ENCODE measurements around the gene GOLGA6C.
A peak's percentile ranks its signal among the peaks of the same experiment; 100 is the strongest.
"Not testable (repeated sequence)": the region's sequence is repeated elsewhere in the genome, so short reads cannot be mapped to it uniquely, and the experiment has no call there.

GOLGA6C gene

DNA sequence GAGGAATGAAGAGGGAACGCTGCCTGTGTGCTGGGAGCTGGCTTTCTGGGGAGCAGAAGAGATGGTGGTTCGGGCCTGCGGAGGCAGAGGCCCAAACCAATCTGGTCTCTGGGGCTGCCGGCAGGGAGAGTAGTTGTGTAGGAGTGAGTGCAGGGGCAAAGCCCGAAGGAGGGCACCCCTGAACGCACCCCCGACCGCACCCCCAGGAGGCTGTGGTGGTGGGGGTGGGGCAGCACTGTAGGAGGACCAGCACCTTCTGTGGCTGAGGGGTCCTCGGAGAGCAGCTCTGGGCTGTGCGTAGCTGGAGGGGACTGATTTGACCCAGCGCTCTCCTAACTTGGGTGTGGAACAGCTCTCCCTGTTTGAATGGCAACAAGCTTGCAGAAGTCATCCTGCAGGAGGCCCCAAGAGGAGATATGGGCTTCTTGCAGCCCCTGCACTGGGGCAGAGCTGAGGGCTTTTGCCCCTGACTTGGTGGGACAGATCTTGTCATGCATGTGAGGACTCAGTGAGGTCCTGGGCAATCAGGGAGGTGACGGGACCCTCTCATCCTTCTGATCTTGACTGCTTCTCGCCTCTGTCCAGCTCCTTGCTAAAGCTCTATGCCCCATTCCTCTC lies 30.4 kb upstream of the GOLGA6C start:
- DNase-seq, result no peak

DNA sequence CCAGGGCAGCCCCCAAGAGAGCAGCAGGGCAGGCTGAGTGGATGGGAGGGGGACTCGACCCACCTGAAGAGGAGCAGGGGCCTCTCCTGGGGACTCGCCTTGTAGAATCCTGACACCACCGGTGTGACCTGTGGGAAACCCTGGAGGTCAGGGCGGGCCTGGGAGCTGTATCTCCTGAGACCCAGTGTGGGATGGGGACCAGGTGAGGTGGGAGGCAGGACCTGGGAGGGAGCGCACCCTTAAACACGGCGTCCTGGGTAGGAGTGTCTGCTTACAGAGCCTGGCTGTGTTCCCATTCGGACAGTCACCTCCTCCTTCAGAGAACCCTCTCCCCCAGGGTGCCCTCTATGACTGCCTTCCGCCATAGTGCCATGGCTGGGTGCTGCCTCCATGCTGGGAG lies 29.3 kb upstream of the GOLGA6C start:
- DNase-seq, result no peak

- DNase-seq, result peak; percentile 81
Observed at GRCh38 chr15:75229191-75230015, 28.7 kb upstream of the GOLGA6C start.

DNA sequence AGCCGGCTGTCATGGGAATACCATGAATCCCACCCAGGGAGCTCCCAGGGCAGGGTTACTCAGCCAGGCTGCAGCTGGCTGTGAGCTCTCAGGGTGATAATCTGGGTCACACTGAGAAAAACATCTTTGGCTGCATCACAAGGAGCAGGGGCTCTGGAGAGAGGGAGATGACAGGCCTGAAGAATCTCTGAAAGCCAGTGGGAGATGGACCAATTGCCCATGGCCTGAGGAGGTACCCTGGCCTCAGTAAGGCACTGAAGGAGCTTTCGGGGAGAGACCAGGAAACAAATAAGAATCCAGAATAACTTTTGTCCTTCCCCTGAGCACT lies 28.2 kb upstream of the GOLGA6C start:
- DNase-seq, result no peak

- DNase-seq, result peak; percentile 76
Observed at GRCh38 chr15:75230551-75231371, 27.4 kb upstream of the GOLGA6C start.

DNA sequence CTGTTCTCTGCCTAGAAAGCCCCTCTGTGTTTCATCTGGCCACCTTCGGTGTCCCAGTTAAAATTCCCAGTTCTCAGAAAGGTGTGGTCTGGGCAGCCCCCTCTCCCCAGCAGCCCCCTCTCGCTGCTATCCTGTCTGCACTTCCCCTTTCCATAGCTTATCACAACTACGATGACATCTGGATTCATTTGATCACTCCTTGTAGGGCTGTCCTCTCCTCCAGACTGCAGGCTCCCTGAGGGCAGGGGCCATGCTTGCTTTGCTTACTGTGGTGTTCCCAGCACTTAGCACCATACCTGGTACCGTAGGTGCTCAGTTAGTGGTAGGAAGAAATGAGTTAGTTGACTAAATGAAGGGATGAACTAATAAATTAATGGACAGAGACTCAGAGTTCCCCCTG lies 26.3 kb upstream of the GOLGA6C start:
- DNase-seq, result no peak

- DNase-seq, result no peak
Observed at GRCh38 chr15:75232252-75232813, 25.8 kb upstream of the GOLGA6C start.

GRCh38 chr15:75232826-75233503 lies 25.2 kb upstream of the GOLGA6C start:
- DNase-seq, result no peak

- DNase-seq, result no peak
Observed at GRCh38 chr15:75233504-75234190, 24.5 kb upstream of the GOLGA6C start.

DNA sequence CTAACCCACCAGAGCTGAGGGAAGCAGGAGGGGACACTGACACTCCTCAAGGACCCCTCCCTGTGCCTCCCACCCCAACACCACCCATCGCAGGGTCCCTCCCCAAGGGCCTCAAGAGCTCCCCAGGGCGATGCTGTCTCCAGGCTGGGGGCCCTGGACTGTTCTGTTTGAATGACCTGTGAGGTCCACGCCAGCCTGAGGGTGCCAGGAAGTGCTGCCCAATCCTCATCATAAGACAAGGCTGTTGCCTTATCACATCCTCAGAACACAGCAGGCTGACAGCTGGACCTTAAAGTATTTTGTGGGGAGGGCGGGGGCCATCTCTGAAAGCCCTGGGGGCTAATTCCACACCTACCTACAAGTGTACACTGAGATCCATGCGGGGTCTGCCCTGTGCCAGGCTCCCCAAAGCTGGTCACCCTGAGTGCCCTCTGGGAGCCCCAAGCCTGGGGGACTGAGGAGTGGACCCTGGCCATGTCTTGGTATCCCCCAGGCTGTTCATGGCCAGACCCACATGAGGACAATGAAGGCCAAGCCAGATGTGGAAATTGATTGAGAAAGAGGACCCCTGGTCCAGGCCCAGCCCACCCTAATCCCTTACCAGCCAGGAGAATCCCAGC lies 23.8 kb upstream of the GOLGA6C start:
- no peak for DNase-seq

GRCh38 chr15:75235051-75235673 lies 23.0 kb upstream of the GOLGA6C start:
- DNase-seq, result no peak

GRCh38 chr15:75235760-75236729 lies 22.1 kb upstream of the GOLGA6C start:
- no peak for DNase-seq

DNA sequence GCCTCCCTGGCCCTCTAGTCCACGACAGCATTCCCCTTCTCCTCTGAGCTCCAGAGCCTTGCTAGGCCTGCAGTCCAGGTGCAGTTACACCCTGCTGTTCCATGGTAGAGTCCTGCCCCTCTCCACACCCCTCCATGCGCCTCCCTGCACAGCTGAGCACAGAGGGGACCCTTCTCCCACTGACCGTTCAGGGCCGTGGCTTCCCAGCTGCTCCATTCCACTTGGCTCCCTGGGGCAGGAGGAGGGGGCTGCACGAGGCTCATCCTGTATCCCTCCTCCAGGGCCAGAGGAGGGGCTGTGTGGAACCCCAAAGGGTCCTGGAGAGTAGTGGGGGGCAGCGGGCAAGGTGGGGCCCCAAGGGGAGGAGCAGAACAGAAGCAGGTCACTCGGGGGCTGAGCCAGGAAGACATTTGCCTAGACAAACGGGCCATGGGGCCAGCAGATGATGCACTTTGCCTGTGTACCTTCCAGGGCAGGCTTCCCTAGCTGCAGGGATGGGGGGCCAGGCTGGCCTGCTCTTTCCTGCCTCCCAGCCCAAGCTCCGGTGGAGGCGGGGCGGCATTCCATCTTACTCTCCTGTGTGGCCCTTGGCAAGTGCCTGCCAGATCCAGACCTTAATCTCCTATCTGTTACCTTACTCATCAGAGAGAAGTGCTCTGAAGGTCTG lies 20.7 kb upstream of the GOLGA6C start:
- no peak for DNase-seq

GRCh38 chr15:75238150-75238549 lies 20.0 kb upstream of the GOLGA6C start:
- no peak for DNase-seq

GRCh38 chr15:75245741-75246140 lies 12.4 kb upstream of the GOLGA6C start:
- DNase-seq, result not testable (repeated sequence)

DNA sequence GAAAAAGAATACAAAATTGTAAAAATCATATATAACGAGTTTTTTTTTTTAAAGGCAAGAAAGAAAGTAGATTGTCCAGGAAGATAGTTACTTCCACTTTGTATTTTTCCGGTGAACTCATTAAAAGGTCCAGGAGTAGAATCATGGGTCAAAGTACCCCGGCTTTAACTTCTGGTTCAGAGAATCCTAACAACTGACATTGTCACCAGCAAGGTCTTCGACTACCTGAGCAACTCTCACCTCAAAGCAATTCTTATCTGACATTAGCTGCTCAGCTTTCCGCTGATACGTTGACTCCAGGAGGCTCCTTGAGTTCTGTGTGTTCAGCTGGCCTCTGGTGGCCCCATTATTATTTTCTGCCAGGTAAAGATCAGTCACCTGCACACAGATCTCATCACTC lies 9.1 kb upstream of the GOLGA6C start:
- DNase-seq, result not testable (repeated sequence)

GRCh38 chr15:75249726-75250125 lies 8.4 kb upstream of the GOLGA6C start:
- no peak for DNase-seq

- peak; percentile 31 for DNase-seq
Observed at GRCh38 chr15:75251343-75251742, 6.8 kb upstream of the GOLGA6C start.

GRCh38 chr15:75252285-75252684 lies 5.8 kb upstream of the GOLGA6C start:
- DNase-seq, result not testable (repeated sequence)

Data from islet precursor cell (in vitro differentiated cells).